ENCODE measurements around the gene PCARE. TPM values are rescaled to one million over a fixed set of nuclear protein-coding genes. Genes with fewer than 3 reads are reported as not detected.
A peak's percentile ranks its signal among the peaks of the same experiment; 100 is the strongest.
"Not testable (repeated sequence)": the region's sequence is repeated elsewhere in the genome, so short reads cannot be mapped to it uniquely, and the experiment has no call there.

PCARE gene
- not detected in 2 replicates for total RNA-seq

- no peak for DNase-seq (ENCODE audit: low read depth in 2 of 2)
Observed at GRCh38 chr2:29074411-29074810, at the start of gene PCARE. Gene PCARE, minus strand, starts transcription at chr2:29074523. Its CDS starts 262 bp downstream, at chr2:29074261.

- peak in 1 of 2 donors; percentile 33 for DNase-seq (ENCODE audit: low read depth in 2 of 2)
Observed at GRCh38 chr2:29123617-29124349, 49.5 kb upstream of the PCARE start.

- no peak for DNase-seq (ENCODE audit: low read depth in 2 of 2)
Observed at GRCh38 chr2:29120846-29121245, 46.5 kb upstream of the PCARE start.

GRCh38 chr2:29119211-29119610 is 44.9 kb upstream of the PCARE start:
- DNase-seq (ENCODE audit: low read depth in 2 of 2) = no peak

GRCh38 chr2:29117636-29118303 is 43.4 kb upstream of the PCARE start:
- DNase-seq (ENCODE audit: low read depth in 2 of 2) = peak in 1 of 2 donors; percentile 80

GRCh38 chr2:29115797-29116781 is 41.8 kb upstream of the PCARE start:
- peak in 1 of 2 donors; percentile 52 for DNase-seq (ENCODE audit: low read depth in 2 of 2)

GRCh38 chr2:29114946-29115609 is 40.8 kb upstream of the PCARE start, which contains the start of gene CLIP4:
Gene CLIP4, plus strand, starts transcription at chr2:29115415. Its CDS starts 5,974 bp downstream, at chr2:29121389.
- DNase-seq (ENCODE audit: low read depth in 2 of 2) = peak in 1 of 2 donors; percentile 61

- DNase-seq (ENCODE audit: low read depth in 2 of 2) = no peak
Observed at GRCh38 chr2:29114586-29114945, 40.2 kb upstream of the PCARE start.

GRCh38 chr2:29113891-29114321 is 39.6 kb upstream of the PCARE start:
- DNase-seq (ENCODE audit: low read depth in 2 of 2) = no peak

GRCh38 chr2:29113027-29113686 is 38.8 kb upstream of the PCARE start:
- DNase-seq (ENCODE audit: low read depth in 2 of 2) = no peak

GRCh38 chr2:29112379-29112778 is 38.1 kb upstream of the PCARE start:
- DNase-seq (ENCODE audit: low read depth in 2 of 2) = no peak

GRCh38 chr2:29110916-29111535 is 36.7 kb upstream of the PCARE start:
- no peak for DNase-seq (ENCODE audit: low read depth in 2 of 2)

- no peak for DNase-seq (ENCODE audit: low read depth in 2 of 2)
Observed at GRCh38 chr2:29109246-29109645, 34.9 kb upstream of the PCARE start.

GRCh38 chr2:29108225-29108624 is 33.9 kb upstream of the PCARE start:
- peak in 1 of 2 donors; percentile 75 for DNase-seq (ENCODE audit: low read depth in 2 of 2)

GRCh38 chr2:29107547-29107946 is 33.2 kb upstream of the PCARE start:
- not testable (repeated sequence) for DNase-seq (ENCODE audit: low read depth in 2 of 2)

GRCh38 chr2:29106980-29107388 is 32.7 kb upstream of the PCARE start:
- no peak for DNase-seq (ENCODE audit: low read depth in 2 of 2)

- DNase-seq (ENCODE audit: low read depth in 2 of 2) = no peak
Observed at GRCh38 chr2:29106256-29106655, 31.9 kb upstream of the PCARE start.

GRCh38 chr2:29105375-29105774 is 31.1 kb upstream of the PCARE start:
- DNase-seq (ENCODE audit: low read depth in 2 of 2) = no peak

- no peak for DNase-seq (ENCODE audit: low read depth in 2 of 2)
Observed at GRCh38 chr2:29104688-29105087, 30.4 kb upstream of the PCARE start.

GRCh38 chr2:29100564-29100963 is 26.2 kb upstream of the PCARE start:
- no peak for DNase-seq (ENCODE audit: low read depth in 2 of 2)

Measured in dermis microvascular lymphatic vessel endothelial cell (primary cell).